ENCODE measurements around the gene USP12.

USP12 gene

GRCh38 chr13:27120011-27120410 is 51.6 kb downstream of the USP12 start:
- DNase-seq: no peak
- Histone ChIP-seq H3K4me3 (ENCODE audit: low read depth, low read length) (no peak overlapping the region), H3K27me3 (ENCODE audit: insufficient read depth, low read depth, severe bottlenecking) (no peaks in the 10 kb centered on the region), H3K27ac (no peak overlapping the region), H3K9me3 (ENCODE audit: severe bottlenecking) (no peaks in the 10 kb centered on the region), H3K36me3 (peaks cover 14% of the 10 kb centered on the region)
- TF ChIP-seq CTCF (IDR thresholded peaks at IDR 0.05; ENCODE audit: low read depth, low read length): no peak

DNA sequence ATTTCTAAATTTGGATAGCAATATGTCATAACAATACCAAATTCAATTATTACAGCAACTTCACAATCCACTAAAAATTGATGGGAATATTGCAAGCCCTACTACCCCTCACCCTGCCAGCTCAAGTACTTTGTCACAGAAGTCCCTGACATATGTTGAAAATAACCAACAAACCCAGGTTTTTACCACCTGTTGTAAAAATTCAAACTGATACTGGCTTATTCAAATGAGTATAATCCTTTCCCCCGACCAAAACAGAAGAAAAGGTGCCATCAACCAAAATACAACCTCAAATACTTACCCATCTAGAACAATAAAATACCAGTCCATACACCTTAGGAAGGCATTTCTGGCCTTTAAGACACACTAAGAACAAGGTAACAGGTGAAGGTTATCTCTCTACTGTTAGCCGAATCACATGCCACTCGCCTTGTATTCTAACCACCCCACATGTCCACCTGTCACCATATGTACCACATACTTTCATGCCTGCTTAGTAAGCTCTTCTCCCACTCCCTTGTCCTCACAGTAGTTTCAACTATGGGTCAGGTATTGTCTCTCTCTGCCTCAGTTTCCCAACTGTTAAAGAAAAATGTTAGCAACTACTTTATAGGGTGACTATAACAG is 53.1 kb downstream of the USP12 start:
- H3K27me3 ChIP-seq (ENCODE audit: insufficient read depth, low read depth, severe bottlenecking): no peaks in the 10 kb centered on the region
- no peak for DNase-seq
- peaks cover 16% of the 10 kb centered on the region for H3K36me3 ChIP-seq
- no peak overlapping the region for H3K27ac ChIP-seq
- H3K9me3 ChIP-seq (ENCODE audit: severe bottlenecking): no peaks in the 10 kb centered on the region
- no peak for TF ChIP-seq CTCF (IDR thresholded peaks at IDR 0.05; ENCODE audit: low read depth, low read length)
- no peak overlapping the region for H3K4me3 ChIP-seq (ENCODE audit: low read depth, low read length)

DNA sequence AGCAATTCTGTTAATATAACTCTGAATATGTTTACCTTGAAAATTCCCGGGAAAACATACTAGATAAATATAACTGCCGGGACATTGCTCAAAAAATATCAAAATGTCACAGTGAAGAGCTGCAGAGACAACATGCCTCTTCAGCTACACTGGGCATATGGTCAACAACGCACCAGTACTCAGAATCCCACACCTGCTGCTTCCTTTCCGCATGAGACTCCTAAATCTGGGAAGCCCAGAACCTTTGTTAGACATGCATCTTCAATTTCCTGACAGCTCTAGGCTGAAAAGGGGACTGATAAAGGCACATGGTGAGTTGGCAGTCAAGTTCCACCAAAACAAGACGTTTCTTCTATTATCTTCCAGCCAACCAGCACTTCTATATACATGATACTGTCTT is 53.7 kb downstream of the USP12 start:
- peaks cover 18% of the 10 kb centered on the region for H3K36me3 ChIP-seq
- no peak for DNase-seq
- no peak overlapping the region for H3K4me3 ChIP-seq (ENCODE audit: low read depth, low read length)
- no peaks in the 10 kb centered on the region for H3K9me3 ChIP-seq (ENCODE audit: severe bottlenecking)
- no peak overlapping the region for H3K27ac ChIP-seq
- no peak for TF ChIP-seq CTCF (IDR thresholded peaks at IDR 0.05; ENCODE audit: low read depth, low read length)
- no peaks in the 10 kb centered on the region for H3K27me3 ChIP-seq (ENCODE audit: insufficient read depth, low read depth, severe bottlenecking)

DNA sequence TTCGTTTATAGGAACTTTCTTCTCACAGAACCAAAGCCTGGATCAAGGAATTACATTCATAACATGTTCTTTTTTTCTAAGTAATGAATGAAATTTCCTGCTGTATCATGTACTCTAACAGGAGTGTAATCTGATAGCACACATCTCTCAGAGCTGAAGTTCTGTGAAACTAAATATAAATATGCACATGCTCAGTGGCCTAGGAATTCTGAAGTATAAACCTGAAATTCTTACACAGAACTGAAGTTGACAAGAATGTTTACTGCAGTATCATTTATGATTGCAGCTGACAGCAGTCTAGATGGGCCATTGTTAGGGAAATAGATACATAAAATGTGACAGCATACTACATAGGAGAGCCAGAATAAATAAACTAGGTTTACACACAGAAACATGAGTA is 54.5 kb downstream of the USP12 start:
- TF ChIP-seq CTCF (IDR thresholded peaks at IDR 0.05; ENCODE audit: low read depth, low read length): no peak
- no peaks in the 10 kb centered on the region for H3K27me3 ChIP-seq (ENCODE audit: insufficient read depth, low read depth, severe bottlenecking)
- H3K9me3 ChIP-seq (ENCODE audit: severe bottlenecking): no peaks in the 10 kb centered on the region
- no peak for DNase-seq
- H3K27ac ChIP-seq: no peak overlapping the region
- H3K36me3 ChIP-seq: peaks cover 19% of the 10 kb centered on the region
- H3K4me3 ChIP-seq (ENCODE audit: low read depth, low read length): no peak overlapping the region

GRCh38 chr13:27113436-27113835 is 58.2 kb downstream of the USP12 start:
- no peak for TF ChIP-seq CTCF (IDR thresholded peaks at IDR 0.05; ENCODE audit: low read depth, low read length)
- no peak overlapping the region for H3K27ac ChIP-seq
- no peaks in the 10 kb centered on the region for H3K9me3 ChIP-seq (ENCODE audit: severe bottlenecking)
- H3K27me3 ChIP-seq (ENCODE audit: insufficient read depth, low read depth, severe bottlenecking): no peaks in the 10 kb centered on the region
- H3K4me3 ChIP-seq (ENCODE audit: low read depth, low read length): no peak overlapping the region
- no peak for DNase-seq
- H3K36me3 ChIP-seq: peaks cover 19% of the 10 kb centered on the region

DNA sequence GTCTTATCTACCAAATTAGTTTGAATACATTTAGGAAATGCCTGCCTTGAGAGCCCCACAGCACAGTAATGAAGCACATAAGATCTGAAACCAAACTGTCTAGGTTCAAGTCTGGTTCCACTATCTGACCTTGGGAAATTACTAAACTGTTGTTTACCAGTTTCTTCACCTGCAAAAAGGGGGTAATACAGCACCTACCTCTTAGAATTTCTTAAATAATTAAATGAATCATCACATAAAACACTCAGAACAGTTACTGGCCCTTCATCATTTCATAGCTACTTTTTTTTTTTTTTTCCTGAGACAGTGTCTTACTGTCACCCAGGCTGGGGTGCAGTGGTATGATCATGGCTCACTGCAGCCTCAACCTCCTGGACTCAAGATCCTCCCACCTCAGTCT is 59.6 kb downstream of the USP12 start:
- H3K4me3 ChIP-seq (ENCODE audit: low read depth, low read length): no peak overlapping the region
- no peak overlapping the region for H3K27ac ChIP-seq
- H3K27me3 ChIP-seq (ENCODE audit: insufficient read depth, low read depth, severe bottlenecking): no peaks in the 10 kb centered on the region
- DNase-seq: no peak
- no peaks in the 10 kb centered on the region for H3K9me3 ChIP-seq (ENCODE audit: severe bottlenecking)
- peaks cover 19% of the 10 kb centered on the region for H3K36me3 ChIP-seq
- TF ChIP-seq CTCF (IDR thresholded peaks at IDR 0.05; ENCODE audit: low read depth, low read length): no peak
